SU-DHL-6 (cell line): ENCODE data around the gene PUS10.

Source experiments
- CTCF ChIP-seq: fragments of 200-600 bp; sonication (generic); IDR thresholded peaks from one replicate; pipeline ENCODE4 v1.5.1; 2017; ENCODE audit warnings: antibody characterized with exemption, mild to moderate bottlenecking, low read length, moderate library complexity; ENCODE audit not compliant: insufficient read depth, poor library complexity, severe bottlenecking
- EZH2phosphoT487 ChIP-seq: fragments of 200-600 bp; sonication (generic), shearing (Covaris generic); conservative IDR thresholded peaks from 2 replicates; pipeline ENCODE4 v1.6.1; 2018; ENCODE audit warnings: mild to moderate bottlenecking, antibody characterized with exemption, low read length, moderate library complexity, mixed read lengths

DNA sequence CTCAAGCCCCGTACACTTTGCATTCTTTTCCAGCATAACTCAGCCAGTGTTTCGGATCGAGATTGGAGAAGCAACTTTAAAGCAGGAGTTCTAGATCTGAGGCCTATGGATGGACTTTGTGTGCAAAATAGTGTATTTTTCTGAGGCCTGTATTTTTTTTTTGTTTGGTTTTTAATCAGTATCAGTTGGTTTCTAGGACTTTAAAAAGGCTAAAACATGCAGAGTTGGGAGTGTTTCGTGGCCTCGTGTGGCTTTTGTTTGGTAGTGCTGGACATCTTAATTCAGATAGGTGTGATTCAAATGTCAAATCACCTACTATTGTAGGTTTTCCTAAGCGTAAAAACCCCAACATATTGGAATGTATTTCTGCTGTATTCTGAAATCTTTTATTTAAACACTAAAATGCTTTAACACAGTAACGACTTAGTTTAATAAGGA, 282 bp upstream of the PUS10 start:
- TF ChIP-seq CTCF, result no peak
- no peak for TF ChIP-seq EZH2phosphoT487
